Stimulated activated CD4-positive, alpha-beta T cell treated with anti-CD3 and anti-CD28 coated beads, Interleukin-4, amount 100 ng/mL, for 24 hours (primary cell): ENCODE results near the gene C4orf36.
"Not testable (repeated sequence)": the region's sequence is repeated elsewhere in the genome, so short reads cannot be mapped to it uniquely, and the experiment has no call there.

ENCODE experiments used
- DNase-seq: peaks from one replicate; pipeline ENCODE4 v3.0.0-alpha.2; 2020

C4orf36 gene

DNA sequence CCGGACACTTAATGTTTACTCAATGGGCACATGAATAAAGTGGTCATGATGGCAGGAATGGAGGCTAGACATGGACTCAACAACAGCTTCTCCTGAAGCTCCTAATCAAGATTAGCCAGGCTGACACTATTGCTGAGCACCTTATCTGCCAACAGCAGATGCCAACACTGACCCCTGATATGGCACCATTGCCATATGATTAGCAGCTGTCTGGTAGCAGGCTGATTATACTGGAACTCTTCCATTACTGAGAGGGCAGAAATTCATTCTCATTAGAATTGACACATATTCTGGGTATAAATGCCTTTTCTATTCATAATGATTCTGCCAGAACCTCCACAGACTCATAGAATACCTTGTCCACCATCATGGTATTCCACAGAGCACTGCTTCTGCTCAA lies 24.2 kb upstream of the C4orf36 start:
- DNase-seq = no peak

DNA sequence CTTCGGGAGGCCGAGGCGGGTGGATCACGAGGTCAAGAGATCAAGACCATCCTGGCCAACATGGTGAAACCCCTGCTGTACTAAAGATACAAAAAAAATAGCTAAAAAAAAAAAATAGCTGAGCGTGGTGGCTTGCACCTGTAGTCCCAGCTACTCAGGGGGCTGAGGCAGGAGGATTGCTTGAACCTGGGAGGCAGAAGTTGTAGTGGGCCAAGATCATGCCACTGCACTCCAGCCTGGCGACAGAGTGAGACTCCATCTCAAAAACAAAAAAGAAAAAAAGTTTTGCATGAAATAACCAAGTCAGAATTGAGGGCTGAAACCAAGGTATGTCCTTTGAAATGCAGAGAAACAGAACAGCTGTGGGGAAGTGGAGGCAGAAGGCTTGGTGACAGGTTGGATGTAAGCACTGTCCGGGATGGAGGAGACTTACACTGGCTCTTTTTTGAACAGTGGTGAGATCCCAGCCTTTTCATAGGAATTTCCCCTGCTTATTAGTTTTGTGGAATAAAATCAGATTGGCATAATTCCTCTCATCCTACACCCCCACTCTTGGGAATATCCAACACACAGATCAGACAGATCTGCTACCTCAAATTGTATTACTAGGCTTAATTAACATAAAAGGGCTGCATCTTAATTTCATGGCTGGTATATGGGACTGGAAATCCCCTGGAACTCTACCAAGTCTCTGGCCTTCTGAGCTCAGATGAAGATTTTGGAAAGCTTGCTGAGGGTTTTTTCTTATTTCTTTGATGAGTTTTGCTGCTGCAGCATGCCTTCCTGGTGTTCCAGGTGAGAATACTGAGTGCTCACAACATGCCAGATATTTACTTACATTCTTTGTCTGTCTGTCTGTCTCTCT lies 18.8 kb upstream of the C4orf36 start:
- no peak for DNase-seq

DNA sequence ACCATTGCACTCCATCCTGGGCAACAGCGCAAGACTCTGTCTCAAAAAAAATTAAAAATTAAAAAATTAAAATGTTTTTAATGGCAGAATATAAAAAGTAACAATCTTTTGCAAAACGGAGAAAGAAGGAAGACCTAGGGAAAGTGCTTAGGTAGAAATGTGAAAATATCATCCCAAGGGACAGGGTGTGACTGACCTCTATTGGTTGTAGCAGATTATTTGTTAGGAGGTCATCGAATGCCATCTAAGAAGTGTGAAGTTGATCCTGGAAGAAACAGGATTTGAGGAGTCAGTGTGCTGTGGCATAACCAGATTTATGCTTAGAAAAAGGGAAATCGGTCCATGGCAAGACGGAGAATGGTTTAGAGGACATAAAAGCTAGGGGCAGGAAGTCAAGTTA lies 18.1 kb upstream of the C4orf36 start:
- DNase-seq = no peak

DNA sequence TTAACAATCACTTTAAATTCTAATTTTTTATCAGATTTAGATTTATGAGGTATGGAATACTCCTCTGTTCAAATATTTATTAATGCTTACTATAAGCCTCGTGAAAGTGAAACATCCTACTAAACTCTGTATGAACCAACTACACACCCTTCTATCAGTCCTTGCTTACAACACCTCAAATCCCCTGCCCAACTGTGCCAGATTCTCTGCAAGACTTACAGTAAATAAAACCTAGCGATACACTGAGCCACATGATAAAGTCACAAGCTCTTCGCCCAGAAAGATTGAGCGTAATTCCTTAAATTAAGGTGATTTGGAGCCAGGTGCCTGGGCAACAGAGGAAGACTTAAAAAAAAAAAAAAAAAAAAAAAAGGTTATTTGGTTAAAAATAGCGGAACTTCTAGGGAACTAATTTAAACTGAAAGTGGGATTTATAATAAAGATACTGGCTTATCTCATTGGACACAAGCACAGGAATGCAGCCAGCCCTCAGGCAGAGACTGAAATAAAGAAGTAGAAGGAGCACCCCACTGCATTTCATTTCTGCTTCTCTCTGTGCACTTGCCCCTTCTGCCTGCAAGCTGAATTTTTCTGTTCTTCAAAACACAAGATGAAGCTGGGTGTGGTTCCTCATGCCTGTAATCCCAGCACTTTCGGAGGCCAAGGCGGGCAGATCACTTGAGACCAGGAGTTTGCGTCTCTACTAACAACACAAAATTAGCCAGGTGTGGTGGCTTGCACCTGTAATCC lies 17.5 kb upstream of the C4orf36 start:
- DNase-seq = no peak

DNA sequence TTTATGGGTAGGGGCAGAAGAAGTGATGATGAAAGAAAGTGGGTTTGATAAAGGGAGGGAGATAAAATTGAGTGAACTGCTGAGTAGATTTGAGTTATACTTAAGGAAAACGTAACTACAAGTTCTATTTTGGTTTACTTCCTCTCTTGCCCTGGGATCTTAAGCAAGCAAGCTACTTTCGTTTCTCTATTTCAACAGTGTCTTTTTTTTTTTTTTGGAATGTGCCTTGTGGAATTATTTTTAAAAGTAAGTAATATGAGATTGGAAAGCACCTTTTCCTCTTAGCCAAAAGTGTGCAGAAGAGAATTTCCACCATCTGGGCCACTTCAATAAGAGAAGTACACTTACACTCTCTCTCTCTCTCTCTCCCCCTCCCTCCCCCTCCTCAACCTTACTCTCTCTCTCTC lies 16.0 kb upstream of the C4orf36 start:
- DNase-seq = no peak

DNA sequence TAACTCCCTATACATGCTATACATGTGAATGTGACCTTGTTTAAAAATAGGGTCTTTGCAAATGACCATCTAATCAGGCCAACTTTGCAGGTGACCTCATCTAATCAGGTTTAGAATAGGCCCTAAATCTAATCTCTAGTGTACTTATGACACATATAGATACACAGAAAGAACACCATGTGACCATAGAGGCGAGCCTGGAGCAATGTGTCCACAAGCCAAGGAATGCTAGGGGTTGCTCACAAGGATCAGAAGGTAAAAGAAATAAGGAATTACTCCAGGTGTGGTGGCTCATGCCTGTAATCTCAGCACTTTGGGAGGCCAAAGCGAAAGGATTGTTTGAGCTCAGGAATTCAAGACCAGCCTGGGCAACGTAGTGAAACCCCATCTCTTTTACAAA lies 9.6 kb upstream of the C4orf36 start:
- DNase-seq = no peak

DNA sequence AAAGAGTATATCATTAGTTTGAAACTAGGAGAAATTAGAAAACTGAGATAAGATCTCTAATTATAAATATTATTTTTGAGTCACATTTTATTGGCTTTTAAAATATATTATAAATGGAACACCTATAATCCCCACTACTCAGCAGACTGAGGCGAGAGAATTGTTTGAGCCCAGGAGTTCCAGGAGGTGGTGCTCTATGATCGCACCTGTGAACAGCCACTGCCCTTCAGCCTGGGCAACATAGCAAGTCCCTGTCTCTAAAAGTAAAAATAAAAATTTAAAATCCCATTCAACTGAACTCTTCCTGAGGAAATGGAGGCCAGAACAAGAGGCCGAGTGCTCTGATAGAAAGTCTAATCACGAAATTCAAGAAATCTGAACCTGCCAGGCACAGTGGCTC lies 6.3 kb upstream of the C4orf36 start:
- DNase-seq = no peak

DNA sequence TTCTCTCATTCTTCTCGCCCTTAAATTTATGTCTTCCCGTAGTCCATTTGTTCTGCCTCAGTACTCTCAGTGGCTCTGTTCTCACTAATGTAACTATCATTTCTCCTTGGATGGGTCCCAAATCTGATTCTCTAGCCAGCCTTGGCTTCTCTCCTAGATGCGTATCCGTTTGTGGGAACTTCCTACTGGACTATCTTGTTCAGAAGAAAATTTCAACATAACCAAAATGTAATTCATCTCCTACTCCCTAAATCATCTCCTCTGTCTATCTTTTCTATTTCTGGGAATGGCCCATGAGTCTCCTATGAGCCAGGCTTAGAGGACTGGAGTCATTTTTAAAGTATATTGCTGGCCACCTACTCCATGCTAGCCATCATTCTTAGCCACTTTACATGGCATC lies 4.4 kb upstream of the C4orf36 start:
- DNase-seq = no peak

DNA sequence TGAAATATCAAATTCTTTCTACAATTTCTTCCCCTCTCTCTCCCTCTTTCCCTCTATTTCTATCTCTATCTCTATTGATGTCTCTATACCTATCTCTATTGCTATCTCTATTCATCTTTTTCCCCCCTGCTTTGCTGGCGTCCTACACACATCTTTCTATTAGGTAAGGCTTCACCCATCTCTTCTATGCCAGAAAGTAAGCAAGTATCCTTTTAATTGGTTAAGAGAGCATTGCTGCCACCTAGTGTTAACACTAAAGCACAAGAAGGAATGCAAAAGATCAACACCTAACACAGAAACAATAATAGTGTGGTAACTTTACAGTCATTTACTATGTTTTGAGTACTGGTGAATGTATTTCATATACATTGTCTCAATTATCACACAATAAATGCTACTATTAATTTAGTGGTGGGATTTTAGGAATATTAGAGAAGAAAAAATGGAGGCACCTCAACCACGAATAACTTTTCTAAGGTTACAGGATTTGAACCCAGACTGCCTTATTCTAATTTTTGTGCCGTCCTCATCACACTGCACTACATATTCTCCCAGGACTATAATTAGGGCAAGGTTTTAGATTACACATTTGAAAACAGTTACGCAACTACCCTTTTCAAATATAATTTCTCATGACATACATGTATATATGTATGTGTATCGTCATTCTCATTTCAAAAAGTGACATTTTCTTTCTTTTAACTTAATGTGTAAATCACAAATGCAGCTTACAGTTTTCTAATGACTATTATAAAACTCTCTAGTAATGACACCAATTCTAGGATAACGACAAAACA lies 3.7 kb upstream of the C4orf36 start:
- peak; percentile 14 for DNase-seq

DNA sequence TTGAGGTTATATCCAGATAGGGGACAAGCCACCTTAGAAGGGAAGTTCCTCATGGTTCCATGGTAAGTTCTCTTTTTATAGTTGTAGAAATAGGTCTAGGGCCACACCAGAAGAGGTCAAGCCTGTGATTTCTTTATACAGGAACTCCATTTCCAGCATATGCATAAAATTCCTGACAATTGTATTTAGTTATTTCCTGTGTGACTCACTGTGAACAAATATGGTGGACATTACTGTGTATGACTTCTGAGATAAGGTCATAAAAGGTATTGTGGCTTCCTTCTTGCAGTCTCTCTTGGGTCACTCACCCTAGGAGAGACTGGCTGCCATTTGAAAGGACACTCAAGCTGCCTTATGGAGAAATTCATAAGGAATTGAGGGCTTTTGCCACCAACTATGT lies 2.2 kb upstream of the C4orf36 start:
- no peak for DNase-seq

DNA sequence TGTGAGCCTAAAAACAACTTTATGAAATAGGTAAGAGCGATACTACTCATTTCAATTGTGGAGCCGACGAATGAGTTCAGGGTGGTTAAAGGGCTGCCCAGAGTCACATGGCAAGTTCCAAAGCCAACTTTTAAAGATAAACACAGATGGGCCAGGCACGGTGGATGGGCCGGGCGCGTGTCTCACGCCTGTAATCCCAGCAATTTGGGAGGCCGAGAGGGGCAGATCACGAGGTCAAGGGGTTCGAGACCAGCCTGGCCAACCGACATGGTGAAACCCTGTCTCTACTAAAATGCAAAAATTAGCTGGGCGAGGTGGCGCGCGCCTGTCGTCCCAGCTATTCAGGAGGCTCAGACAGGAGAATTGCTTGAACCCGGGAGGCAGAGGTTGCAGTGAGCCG lies 914 bp upstream of the C4orf36 start:
- DNase-seq = no peak

DNA sequence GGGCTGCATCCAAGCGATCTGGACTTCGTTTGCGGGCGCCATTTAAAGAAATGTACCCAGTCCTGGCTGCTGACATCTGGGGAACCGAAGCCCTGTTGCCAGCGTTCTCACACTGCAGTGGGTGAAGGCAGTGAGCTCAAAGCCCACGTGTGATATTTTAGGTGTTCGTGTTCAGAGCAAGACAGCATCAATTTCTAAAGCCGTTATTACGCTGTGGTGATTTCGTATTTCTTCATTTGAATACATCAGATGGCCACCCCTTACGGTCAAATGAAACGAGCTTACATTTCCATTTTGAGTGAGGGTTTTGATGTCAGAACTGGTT lies 376 bp upstream of the C4orf36 start:
- DNase-seq = no peak

DNA sequence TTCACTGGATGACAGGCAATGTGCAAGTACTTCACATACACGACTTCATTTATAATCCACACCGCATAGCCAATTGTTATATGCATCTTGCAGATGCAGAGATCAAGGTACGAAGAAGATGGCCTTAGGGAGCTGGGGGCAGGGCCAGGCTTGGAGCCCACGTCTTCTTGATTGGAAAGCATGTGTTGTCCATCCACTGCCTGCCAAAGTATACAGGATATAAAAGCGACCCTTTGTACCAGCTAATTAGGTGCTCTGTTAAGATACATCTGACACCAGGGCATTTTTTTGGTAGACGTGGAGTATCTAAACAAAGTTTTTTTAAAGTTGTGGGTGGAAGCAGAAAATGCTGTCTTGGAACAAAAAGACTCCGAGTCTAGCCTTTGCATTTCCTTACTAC lies 1.4 kb downstream of the C4orf36 start:
- DNase-seq = no peak

DNA sequence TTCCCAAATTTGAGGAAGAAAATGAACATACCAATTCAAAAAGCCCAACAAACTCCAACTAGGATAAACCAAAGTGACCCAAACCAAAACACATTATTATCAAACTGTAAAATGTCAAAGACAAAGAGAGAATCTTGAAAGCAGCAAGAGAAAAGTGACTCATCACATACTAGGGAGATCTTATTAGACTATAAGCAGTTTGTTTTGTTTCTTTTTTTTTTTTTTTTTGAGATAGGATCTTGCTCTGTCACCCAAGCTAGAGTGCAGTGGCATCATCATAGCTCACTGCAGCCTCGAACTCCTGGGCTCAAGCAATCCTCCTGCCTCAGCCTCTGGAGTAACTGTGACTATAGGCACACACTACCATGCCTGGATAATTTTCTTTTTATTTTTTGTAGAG lies 12.6 kb downstream of the C4orf36 start:
- DNase-seq = no peak

DNA sequence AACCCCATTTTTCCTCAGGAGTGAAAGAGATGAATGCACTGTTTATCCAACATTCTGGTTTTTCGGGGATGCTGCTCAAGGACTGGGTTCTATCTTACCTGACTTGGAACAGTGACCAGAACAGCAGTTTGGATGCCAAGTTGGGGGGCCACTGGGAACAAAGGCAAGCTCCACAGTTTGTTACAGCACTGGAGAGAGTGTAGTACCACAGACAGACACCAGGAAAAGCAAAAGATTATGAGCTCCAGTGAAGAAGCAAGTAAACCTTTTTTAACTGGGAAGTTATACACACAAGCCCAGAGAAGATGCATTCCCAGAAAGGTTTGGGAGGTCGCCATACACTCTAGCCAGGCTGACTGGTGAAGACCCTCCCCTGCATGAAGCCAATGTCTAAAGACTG lies 13.6 kb downstream of the C4orf36 start:
- no peak for DNase-seq

DNA sequence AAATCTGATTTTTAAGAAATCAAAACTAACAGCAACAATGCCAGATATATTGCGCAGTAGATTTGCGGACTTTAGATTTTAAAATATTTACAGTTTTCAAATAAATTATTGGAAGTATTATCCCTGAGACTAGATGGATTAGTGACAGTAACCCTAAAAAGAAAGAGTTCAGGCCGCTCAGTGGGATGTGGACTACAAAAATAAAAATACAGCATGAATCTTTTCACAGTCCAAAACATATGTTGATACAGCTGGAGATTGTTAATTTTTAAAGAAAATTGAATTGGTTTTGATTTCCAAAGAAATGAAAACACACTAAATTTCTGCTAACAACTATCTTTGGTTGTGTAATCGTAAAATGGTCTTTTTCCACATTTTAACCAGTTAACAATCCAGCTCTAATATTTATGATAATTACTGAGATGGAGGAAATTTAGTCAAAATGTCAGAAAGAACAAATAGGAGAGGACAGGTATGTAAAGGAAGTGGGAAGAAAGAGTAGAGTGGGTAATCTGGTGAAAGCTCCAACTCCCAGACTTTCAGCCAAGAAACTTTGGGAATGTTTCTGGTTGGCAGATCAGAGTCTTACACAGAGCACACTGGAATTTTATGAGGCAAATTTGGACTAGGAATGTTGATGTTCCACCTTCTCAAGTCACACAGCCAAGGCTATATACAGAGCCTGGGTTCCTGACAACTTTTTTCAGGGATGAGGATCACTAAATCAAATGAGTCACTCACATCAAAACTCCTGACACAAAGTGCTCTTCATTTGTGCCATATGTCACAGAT lies 15.1 kb downstream of the C4orf36 start:
- no peak for DNase-seq

DNA sequence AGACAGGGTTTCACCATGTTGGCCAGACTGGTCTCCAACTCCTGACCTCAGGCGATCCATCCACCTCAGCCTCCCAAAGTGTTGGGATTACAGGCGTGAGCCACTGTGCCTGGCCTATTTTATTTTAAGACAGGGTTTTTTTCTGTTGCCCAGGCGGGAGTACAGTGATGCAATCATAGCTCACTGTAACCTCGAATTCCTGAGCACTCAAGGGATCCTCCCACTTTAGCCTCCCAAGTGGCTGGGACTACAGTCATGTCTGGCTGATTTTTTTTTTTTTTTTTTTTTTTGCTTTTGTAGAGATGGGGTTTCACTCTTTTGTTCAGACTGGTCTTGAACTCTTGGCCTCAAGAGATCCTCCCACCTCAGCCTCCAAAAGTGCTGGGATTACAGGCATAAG lies 16.8 kb downstream of the C4orf36 start:
- not testable (repeated sequence) for DNase-seq

DNA sequence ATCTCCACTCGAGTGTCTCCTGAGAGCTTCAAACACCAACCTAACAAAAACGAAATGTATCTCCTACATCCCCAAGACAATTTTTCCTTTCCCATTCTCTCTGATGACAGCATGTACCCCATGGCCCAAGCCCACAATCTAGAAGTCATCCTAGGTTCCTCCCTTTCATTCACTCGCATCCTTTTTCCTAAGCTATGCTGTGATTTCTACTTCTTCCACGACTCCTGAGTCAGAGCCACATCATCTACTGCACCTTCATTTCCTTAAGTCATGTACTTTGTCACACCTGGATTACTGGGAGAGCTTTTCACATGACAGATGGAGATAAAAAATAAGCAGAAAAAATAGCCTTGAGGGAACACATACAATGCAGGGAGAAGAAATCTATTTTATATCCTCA lies 20.1 kb downstream of the C4orf36 start:
- DNase-seq = no peak

DNA sequence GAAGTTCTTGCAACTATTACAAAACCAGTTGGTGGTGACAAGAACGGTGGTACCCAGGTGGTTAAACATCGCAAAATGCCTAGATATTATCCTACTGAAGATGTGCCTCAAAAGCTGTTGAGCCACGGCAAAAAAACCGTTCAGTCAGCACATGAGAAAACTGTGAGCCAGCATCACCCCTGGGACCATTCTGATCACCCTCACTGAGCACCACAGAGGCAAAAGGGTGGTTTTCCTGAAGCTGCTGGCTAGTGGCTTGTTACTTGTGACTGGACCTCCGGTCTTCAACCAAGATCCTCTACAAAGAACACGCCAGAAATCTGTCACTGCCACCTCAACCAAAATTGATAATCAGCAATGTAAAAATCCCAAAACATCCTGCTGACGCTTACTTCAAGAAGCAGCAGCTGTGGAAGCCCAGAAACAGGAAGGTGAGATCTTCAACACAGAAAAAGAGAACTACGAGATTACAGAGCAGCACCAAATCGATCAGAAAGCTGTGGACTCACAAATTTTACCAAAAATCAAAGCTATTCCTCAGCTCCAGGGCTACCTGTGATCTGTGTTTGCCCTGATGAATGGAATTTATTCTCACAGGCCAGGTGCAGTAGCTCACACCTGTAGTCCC lies 21.7 kb downstream of the C4orf36 start:
- no peak for DNase-seq

DNA sequence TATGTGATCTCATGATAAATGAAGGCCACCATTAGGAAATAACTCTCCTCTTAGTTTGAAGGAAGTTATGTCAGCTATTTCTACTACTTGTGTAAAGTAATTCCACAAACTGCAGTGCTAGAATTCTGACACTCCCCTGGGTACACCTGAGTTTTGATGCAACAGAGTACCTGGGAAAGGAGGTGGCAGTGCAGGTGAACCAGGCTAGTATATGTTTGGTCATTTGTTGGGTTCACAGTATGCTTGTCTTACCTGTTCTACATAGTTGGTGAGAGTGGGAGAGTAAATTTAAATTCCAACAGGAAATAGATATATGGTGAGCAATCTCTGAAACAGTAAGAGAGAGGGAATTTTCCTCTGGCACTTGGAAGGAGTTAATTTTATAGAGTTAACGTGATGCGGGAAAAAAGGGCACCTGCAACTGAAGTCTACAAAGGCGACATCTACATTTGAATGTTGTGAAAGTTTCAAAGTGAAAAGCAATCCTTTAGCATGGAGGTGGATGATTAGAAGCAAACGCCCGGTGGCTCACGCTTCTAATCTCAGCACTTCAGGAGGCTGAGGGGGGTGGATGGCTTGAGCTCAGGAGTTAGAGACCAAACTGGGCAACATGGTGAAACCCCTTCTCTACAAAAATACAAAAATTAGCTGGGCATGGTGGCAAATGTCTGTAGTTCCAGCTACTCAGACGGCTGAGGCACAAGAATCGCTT lies 34.7 kb downstream of the C4orf36 start:
- DNase-seq = no peak

DNA sequence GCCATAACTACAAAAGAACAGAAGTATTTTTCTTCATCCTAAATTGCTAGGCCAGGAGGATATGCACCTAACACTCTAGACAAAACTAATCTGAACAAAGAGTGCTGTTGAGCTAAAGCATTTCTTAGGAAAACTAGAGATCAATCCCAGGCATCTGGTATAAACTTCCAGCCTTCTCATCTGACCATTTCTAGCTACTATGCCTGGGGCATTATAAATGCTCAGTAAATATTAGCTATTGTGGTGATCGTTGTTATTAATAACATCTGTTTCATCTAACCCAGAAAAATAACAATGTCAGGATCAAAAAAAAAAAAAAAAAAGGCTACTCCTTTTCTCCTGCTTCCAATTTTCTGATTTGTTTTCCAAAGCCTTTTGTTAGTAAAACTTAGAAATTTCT lies 35.3 kb downstream of the C4orf36 start:
- DNase-seq = no peak

DNA sequence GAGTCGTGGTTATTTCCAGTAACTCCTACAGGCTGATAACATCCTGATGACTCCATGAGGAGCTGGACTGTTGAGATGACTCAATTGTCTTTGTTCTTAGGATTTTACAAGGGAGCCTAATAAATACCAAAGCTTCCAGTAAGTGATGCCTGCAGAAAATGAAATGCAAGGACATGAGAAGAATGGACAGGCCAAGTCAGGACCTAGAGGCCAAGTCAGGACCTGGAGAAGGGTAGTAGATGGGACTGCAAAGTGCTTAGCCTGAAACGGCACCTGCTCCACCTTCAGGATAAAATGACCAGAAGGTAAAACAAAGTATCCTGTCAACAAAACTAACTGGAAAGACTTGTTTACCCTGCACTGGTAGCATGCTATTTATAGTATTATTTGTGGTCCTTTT lies 36.6 kb downstream of the C4orf36 start:
- DNase-seq = no peak
